Nephron (organoid): Measurements from ENCODE around the gene PRPS1L1.

ENCODE experiments used
- H3K27ac Mint-ChIP-seq, 3 experiments: 2 replicates each; pipeline ENCODE4 v1.8.0; 2020; ENCODE audit warnings: mixed read lengths in 3 of 3, mild to moderate bottlenecking in 2 of 3, moderate library complexity in 1 of 3
- H3K27me3 Mint-ChIP-seq: 2 replicates; pipeline ENCODE4 v1.8.0; 2021; ENCODE audit warnings: low read depth, mild to moderate bottlenecking, moderate library complexity, mixed read lengths
- H3K36me3 Mint-ChIP-seq: 2 replicates; pipeline ENCODE4 v1.8.0; 2020; ENCODE audit warnings: low read depth, mixed read lengths
- H3K4me1 Mint-ChIP-seq: 2 replicates; pipeline ENCODE4 v1.8.0; 2020; ENCODE audit warnings: mixed read lengths
- H3K4me3 Mint-ChIP-seq, 3 experiments: 2 replicates each; pipeline ENCODE4 v1.8.0; 2020; ENCODE audit warnings: mild to moderate bottlenecking in 3 of 3, mixed read lengths in 3 of 3, moderate library complexity in 2 of 3
- H3K9me3 Mint-ChIP-seq: 2 replicates; pipeline ENCODE4 v1.8.0; 2020; ENCODE audit warnings: mixed read lengths
- TF ChIP-seq, protein P1 (sequence below), 3 experiments: fragments of 200-600 bp; sonication (generic); IDR thresholded peaks; one replicate each; pipeline ENCODE4 v1.5.0; 2021; ENCODE audit warnings: antibody characterized with exemption in 3 of 3; ENCODE audit not compliant: unreplicated experiment in 3 of 3

The PRPS1L1 gene

DNA sequence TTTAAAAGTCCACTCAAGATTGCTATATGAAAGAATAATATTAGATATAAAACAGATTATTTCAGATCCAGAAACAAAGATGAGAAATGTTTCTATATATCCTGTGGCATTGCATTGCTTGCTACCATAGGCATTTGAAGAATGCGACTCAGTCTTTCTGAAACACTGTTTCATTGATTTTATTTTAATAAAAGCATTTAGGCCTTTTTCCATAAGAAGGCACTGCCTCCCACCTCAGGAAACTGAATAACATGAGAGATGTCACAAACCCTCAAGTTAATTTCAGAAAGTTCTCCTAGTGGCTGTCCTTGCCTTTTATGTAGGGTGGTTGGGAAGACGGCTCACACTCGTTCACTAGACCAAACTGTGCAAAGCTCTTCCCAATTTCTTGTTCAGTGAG, 23.3 kb downstream of the PRPS1L1 start:
- Mint-ChIP-seq H3K4me1 (no peaks in the 10 kb centered on the region), H3K27ac (no peak overlapping the region), H3K27me3 (no peaks in the 10 kb centered on the region), H3K36me3 (peaks cover 2% of the 10 kb centered on the region), H3K4me3 (no peak overlapping the region), H3K9me3 (peaks cover 20% of the 10 kb centered on the region)
- TF ChIP-seq, protein P1, sequence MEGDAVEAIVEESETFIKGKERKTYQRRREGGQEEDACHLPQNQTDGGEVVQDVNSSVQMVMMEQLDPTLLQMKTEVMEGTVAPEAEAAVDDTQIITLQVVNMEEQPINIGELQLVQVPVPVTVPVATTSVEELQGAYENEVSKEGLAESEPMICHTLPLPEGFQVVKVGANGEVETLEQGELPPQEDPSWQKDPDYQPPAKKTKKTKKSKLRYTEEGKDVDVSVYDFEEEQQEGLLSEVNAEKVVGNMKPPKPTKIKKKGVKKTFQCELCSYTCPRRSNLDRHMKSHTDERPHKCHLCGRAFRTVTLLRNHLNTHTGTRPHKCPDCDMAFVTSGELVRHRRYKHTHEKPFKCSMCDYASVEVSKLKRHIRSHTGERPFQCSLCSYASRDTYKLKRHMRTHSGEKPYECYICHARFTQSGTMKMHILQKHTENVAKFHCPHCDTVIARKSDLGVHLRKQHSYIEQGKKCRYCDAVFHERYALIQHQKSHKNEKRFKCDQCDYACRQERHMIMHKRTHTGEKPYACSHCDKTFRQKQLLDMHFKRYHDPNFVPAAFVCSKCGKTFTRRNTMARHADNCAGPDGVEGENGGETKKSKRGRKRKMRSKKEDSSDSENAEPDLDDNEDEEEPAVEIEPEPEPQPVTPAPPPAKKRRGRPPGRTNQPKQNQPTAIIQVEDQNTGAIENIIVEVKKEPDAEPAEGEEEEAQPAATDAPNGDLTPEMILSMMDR (IDR thresholded peaks at IDR 0.05; ENCODE audit: unreplicated experiment in 3 of 3) = no peak

DNA sequence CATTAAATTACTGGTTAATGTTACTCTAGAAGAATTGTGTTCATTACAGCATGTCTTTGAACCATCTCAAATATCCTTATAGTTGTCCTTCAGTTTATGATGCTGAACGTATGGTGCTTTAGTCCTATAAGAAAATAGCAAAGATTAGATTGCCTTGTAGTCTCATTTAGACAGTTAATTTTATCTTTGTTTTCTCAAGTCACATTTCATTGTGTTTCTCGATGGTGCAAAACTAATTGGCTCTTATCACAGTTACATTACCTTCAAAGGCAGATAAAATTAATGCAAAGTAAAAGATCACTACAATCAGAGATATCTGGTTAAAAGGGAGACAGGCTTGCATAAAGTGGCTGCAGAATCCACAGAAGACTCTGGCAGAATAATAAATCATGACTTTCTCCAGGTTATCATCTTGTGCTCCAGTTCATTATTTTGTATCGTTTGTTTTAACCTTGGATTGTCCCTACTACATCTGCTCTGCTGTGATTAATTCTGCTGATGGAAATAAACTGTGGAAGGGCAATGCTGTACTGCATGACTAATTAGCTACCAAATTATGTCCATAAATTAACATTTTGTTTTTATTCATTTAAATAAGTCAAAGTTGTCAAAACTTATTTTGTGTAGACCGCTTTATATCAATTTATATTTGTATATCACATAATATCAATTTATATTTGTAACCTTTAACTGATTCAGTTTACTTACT, 24.2 kb downstream of the PRPS1L1 start:
- Mint-ChIP-seq H3K27ac (no peak overlapping the region), H3K4me1 (no peaks in the 10 kb centered on the region), H3K27me3 (no peaks in the 10 kb centered on the region), H3K36me3 (peaks cover 3% of the 10 kb centered on the region), H3K4me3 (no peak overlapping the region), H3K9me3 (peaks cover 16% of the 10 kb centered on the region)
- TF ChIP-seq, protein P1 (IDR thresholded peaks at IDR 0.05; ENCODE audit: unreplicated experiment in 3 of 3) = no peak

DNA sequence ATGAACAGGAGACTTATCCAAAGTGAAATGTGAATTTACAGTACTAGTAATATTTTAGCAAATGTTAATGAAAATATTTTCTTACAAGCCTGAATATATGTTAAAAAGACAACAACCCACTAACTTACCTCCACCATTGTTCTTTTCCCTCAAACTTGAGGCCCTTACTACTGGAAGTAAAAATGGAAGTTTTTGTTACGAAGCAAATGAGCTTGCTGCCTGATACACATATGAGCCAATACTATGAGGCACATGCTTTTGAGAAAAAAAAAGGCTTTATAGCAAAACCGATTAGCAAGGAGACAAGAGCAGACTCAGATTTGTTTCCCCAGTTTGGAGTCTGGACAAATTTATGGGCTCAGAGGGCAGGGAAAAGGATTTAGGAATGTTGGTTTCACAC, 29.0 kb downstream of the PRPS1L1 start:
- peaks cover 9% of the 10 kb centered on the region for H3K9me3 Mint-ChIP-seq
- TF ChIP-seq, protein P1 (IDR thresholded peaks at IDR 0.05; ENCODE audit: unreplicated experiment in 3 of 3) = no peak
- H3K36me3 Mint-ChIP-seq = peaks cover 3% of the 10 kb centered on the region
- no peak overlapping the region for H3K27ac Mint-ChIP-seq
- H3K27me3 Mint-ChIP-seq = no peaks in the 10 kb centered on the region
- H3K4me3 Mint-ChIP-seq = no peak overlapping the region
- peaks cover 9% of the 10 kb centered on the region for H3K4me1 Mint-ChIP-seq

DNA sequence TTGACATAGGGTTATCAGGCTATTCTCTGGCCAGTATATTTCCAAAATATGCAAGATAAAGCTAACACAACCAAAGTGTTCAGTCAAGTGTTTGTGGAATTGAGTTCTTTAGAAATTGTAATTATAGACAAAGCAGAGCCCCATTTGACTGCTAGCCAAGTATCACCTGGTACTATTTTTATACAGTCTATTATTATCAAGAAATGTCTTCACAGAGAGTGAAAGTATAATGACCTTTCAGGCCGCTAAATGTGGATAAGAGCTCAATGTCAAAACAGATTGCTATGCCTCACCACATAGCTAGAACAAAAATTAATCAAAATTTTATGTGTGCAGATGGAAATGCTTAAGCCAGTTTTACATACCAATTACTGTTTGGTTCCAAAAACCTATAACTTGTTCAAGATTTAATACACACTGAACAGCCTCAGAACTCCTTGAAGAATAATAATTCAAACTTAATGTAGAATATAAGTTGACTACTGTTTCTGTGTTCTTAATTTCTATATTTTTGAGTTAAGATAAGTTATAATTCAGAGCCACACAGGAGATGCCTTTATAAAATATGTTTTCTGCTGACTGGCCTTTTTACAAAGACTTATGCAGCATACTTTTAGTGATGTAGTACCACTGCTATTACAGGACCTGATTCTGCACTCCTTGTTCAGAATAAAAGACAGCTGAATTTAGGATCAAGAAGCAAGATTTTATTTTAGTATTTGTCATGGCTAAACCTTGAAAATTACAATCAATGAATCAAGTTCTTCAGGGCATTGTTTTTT, 31.0 kb downstream of the PRPS1L1 start:
- peaks cover 3% of the 10 kb centered on the region for H3K36me3 Mint-ChIP-seq
- H3K27ac Mint-ChIP-seq = no peak overlapping the region
- peaks cover 14% of the 10 kb centered on the region for H3K4me1 Mint-ChIP-seq
- TF ChIP-seq, protein P1 (IDR thresholded peaks at IDR 0.05; ENCODE audit: unreplicated experiment in 3 of 3) = no peak
- no peak overlapping the region for H3K4me3 Mint-ChIP-seq
- H3K9me3 Mint-ChIP-seq = peaks cover 9% of the 10 kb centered on the region
- no peaks in the 10 kb centered on the region for H3K27me3 Mint-ChIP-seq

DNA sequence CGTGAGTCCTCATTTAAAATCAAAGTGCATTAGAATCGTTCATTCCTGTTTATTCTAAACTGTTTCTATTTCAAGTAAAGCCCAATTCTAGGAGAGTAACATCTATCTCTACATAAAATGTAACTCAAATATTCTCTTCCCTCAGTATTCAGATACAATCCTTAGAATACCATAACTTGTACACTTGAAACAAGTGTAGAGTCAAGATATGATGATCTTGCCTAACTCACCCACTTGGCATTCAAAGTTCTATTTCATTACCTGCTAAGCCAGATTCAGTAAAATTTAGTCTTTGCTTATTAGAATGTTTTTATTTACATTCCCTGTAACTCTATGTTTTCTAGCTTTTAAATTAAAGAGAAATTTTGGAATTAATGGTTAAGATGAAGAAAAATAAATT, 31.6 kb downstream of the PRPS1L1 start:
- Mint-ChIP-seq H3K27me3 (no peaks in the 10 kb centered on the region), H3K4me3 (no peak overlapping the region), H3K9me3 (peaks cover 7% of the 10 kb centered on the region), H3K27ac (no peak overlapping the region), H3K36me3 (peaks cover 3% of the 10 kb centered on the region), H3K4me1 (peaks cover 14% of the 10 kb centered on the region)
- TF ChIP-seq, protein P1 (IDR thresholded peaks at IDR 0.05; ENCODE audit: unreplicated experiment in 3 of 3) = no peak
